HG02571 (cell line): ENCODE data around the gene CGGBP1.
A peak's percentile ranks its signal among the peaks of the same experiment; 100 is the strongest.
"Not testable (repeated sequence)": the region's sequence is repeated elsewhere in the genome, so short reads cannot be mapped to it uniquely, and the experiment has no call there.

Experiments used
- ATAC-seq: cut with Tn5 transposase; IDR thresholded peaks from one replicate; pipeline ENCODE4 v1.9.1; 2021; ENCODE audit warnings: mild to moderate bottlenecking, moderate library complexity; ENCODE audit not compliant: unreplicated experiment

The CGGBP1 gene

DNA sequence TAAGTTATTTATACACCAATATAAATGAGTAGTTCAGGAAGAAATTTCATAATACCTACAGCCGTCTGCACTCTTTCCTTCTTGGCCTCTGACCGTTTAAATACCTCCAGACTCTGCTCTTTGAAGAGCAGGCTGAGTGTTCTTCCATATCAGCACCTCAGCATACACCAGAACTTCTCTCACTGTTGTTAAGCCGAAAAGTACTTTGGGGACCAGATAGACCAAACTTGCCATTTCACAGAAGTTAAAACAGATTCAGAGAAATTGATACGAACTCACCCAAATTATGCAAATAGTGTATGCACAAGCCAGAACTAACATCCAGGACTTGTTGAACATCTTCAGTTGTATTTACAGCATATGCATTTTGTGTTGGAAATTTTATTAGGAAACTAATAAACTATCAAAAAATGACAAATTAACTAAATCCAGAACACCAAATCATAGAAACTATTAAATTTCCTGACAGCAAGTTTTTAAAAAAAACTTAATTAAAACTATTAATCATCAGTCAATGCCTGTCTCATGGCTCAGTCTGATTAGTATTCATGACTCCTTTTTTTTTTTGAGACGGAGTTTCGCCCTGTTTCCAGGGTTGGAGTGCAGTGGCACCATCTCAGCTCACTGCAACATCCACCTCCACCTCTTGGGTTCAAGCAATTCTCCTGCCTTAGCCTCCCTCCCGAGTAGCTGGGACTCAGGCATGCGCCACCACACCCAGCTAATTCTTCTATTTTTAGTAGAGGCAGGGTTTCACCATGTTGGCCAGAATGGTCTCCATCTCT, 24.1 kb downstream of the CGGBP1 start:
- ATAC-seq: no peak

DNA sequence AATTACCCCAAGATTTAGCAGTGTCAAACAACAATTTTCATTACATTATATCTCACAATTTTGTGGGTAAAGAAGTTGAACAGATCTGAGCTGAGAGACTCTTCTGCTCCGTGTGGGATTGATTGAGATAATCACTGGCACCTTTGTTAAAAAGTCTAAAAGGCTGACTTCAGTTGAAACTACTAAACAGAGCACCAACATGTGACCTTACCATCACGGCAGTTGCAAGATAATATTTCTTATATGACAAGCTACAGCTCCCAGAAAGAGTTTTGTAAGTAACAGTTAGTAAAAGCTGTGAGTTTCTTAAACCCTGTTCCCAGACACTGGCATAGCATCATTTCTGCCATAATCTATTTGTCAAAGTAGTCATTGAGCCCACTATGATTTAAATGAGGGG, 25.0 kb downstream of the CGGBP1 start:
- ATAC-seq: no peak

DNA sequence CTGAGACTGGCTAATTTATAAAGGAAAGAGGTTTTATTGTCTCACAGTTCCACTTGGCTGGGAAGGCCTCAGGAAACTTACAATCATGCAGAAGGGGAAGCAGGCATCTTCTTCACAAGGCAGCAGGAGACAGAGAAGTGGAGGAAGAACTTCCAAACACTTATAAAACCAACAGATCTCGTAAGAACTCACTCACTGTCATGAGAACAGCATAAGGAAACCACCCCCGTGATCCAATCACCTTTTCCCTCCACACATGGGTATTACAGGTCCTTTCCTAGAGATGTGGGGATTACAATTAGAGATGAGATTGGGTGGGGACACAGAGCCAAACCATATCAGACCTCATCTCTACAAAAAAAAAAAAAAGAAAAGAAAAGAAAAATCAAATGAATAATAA, 25.7 kb downstream of the CGGBP1 start:
- no peak for ATAC-seq

DNA sequence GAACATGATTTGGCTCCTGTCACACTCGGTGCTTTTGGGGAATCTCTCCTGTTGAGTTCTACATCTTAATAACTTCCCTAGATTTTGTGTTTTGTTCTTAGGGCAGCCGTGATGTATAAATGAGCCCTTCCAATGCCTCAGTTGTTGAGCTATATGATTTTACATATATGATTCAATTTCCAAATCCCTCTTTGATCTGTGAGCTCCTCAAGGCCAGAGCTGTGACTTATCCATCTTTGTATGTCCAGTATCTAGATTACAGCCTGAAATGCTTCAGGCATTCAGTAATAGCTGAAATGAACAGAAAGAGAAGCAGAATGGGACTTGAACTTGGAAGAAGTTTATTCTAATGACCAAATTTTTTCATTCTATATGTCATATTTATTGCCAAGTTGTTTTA, 26.6 kb downstream of the CGGBP1 start:
- ATAC-seq: no peak

DNA sequence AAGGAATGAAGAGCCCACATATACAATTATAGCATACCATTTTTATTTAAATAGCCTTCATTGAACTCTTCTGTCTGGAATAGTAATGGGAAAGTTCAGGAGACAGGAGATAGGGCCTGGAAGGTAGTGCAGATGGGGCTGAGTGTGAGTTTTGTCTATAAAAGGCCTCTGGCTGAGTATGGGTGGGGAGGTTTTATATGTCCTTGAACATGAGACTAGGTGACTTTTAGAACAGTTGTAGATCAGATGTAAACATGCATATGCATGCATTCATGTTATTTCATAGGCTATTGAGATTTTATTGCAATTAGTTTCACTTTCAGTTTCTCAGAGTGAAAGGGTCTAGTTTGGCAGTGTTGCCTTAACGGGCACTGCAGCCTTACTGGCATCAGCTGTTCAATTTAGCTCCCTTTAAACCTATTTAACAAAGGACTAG, 27.1 kb downstream of the CGGBP1 start:
- ATAC-seq: peak; percentile 87

DNA sequence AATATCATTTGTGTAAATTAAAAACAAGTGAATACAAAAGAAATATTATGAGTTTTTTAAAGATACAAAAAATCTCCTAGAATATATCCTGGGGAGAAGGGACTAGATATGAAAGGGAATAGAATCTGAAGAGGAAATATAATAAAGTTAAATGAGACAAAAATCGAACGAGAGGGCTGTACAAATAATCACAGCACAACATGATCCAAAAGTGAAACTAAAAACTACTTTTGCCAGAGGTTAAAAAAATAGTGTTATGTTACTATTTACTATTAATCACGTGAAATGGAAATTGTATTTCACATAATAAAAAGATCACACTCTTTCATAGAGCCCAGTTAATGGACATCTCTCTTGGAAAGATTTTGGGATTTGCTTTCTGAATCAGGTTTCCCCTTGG, 28.6 kb downstream of the CGGBP1 start:
- no peak for ATAC-seq

DNA sequence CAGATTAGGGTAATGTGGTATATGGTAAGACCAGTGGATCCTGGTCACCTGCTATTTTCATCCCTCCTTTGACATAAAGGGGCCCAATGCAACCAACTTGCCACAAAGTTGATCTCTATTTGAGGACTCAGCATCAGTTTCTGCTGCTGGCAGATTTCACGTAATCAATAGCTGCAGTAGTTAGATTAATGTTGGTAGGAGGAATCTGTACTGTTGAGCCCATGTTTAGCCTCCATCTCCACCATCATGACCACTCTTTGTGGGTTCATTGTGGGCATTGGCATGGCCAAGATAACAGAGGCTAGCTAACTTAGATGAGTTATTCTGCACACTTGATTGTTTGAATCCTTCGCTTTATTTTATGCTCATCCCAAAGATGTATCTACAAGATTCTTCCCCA, 29.9 kb downstream of the CGGBP1 start:
- ATAC-seq: no peak

DNA sequence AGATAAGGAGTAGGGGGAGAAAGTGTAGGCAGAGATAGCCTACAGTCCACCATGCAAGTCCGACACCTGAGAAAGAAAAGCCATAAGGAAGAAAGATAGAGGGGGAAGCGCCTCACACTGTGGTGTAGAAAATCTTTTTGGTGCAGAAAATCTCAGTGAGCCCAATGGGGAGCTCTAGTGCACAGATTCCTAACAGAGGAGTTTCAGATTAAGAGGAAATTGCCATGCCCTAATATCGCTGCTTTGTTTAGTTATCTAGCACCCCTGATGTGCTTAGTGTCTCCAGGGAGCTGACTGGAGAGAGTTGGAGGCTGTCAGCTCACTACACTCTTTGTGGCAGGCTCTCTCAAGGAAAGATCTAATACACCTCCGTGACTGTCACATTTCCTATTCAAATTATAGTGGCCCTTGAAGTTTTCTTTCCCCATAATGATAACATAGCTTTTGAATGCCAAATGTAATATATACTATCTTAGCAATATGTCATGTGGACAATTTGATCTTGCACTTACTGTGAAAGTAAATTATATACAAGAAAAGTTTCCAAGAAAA, 33.7 kb downstream of the CGGBP1 start:
- ATAC-seq: no peak

DNA sequence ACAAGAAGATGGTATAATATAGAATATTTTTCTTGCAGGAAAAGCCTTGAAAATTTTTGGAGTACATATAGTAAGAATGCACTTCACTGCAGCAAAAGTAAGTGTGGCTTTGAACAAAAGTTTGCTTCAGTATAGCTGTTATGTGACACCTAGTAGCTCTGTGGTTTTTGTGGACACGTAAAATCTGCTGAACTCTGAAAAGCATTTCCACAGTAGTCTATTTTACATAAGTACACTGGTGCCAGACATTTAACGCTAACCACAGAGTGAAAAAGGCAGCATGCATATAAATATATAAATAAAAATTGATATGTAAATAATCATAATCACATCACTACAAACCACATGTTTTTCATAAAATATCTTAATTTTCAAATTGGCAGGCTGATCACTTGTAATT, 39.8 kb downstream of the CGGBP1 start:
- ATAC-seq: peak; percentile 77

DNA sequence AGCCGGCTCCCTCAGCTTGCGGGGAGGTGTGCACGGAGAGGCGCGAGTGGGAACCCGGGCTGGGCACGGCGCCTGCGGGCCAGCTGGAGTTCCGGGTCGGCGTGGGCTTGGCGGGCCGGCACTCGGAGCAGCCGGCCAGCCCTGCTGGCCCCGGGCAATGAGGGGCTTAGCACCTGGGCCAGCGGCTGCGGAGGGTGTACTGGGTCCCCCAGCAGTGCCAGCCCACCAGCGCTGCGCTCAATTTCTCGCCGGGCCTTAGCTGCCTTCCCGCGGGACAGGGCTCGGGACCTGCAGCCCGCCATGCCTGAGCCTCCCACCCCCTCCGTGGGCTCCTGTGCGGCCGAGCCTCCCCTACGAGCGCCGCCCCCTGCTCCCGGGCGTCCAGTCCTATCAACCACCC, 43.1 kb downstream of the CGGBP1 start:
- not testable (repeated sequence) for ATAC-seq

DNA sequence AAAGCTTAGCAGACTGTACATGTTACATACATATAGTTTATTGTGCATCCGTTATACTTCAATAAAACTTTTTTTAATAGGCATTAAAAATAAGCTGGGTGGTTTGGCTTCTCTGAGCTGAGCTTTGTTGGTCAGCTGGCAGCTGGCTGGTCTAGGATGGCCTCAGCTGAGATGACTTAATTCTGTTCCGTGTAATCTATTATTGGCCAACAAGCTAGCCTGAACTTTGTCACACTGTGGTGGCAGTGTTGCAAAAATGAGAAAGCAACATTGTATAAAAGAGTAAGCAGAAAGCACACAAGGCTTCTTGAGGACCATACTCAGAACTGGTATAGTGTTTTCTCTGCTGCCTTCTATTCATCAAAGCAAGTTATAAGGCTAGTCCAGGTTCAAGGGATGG, 45.2 kb downstream of the CGGBP1 start:
- ATAC-seq: no peak

DNA sequence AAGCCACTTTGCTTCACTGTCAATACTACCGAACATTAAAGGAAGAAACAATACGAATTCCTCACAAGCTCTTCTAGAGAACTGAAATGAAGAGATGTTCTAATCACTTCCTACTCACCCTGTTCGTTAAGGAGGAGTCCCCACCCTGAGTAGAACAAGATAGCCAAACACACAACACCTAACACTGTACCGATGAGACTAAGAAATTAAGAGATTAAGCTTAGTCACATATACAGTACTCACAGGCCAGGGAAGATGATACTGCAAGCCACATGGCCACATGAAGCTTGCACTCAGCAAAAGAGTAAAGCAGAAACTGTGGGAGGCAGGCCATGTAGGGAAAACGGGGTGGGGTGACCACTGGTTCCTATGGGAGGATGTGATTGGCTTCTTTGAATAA, 48.0 kb downstream of the CGGBP1 start:
- no peak for ATAC-seq

DNA sequence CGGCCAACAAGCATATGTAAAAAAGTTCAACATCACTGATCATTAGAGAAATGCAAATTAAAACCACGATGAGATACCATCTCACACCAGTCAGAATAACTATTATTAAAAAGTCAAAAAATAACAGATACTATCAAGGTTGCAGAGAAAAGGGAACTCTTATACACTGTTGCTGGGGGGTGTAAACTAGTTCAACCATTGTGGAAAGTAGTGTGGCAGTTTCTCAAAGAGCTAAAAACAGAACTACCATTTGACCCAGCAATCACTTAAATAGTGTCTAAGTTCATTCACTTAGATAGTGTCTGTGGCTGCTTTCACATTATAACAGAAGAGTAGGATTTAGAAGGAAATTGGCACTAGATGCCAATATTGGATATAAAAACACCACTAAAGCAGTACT, 49.7 kb downstream of the CGGBP1 start:
- ATAC-seq: no peak

DNA sequence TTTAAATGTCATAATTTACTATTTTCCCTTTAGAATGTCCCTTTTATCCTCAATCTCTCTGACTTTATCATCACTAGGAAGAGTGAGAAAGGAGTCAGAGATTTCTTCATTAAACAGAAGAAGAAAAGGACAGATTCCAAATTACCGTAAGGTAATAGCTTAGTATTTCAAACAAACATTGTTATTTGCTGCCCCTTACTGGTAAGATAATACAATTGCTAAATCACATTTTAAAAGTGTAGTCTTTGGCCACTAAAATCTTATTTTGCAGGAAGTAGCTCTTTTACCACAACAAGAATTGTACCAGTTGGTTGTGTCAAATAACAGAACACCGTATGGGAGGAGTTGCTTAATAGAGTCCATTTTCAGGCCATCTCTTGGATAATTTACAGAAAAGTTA, 53.7 kb downstream of the CGGBP1 start:
- ATAC-seq: no peak

DNA sequence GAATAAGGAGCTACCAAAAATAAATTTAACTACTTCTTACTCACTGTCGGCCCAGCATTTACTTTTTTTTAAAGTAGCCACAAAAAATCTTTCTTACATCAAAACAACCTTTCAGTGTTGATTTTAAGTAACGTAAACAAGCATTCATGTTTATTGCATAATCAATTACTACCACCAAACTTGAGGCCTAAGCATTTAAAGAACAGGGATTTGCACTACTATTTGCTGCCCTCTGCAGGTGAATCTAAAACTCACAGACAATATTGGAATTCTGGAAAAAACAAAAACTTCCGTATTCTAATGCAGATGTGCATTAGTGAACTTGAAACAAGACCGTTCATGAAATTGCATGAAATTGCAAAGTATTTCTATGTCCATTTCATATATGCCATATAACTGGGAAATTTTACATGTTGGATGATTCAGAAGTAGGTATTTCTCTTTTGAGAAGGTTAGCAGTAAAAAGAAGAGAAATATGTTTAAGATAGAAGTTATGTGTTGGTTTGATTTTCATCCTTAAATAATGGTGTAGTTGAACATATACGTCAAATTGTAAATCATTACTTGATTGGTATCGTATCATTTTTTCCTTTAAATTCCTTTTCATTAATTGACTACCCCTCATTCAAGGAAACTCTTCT, 55.6 kb downstream of the CGGBP1 start:
- no peak for ATAC-seq

DNA sequence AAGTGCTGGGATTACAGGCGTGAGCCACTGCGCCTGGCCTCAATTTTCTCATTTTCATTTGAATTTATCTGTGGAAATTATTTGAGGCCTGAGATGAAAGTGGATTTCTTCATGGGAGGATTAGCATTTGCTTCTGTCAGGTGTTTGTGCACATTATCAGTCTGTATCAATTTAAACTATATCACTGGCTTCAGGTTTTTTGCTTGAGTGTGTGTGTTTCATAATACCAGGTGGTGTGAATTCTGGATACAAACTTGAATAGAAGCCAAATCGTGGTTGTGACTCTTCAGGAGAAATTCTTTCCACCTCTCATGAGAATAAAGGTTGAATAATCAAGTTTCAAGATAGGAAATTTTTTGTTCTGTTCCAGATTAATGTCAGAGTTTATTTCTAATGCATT, 56.4 kb downstream of the CGGBP1 start:
- ATAC-seq: no peak
